H9 (cell line): ENCODE results near the gene TMEM237. TPM values are rescaled to one million over a fixed set of nuclear protein-coding genes. Genes with fewer than 3 reads are reported as not detected.

ENCODE experiments used
- DNase-seq: peaks from one replicate; pipeline ENCODE4 v3.0.0-alpha.2; 2017
- H2AFZ ChIP-seq: one replicate; pipeline ENCODE4 v1.6.1; 2013; ENCODE audit warnings: mild to moderate bottlenecking, low read length, control low read depth, moderate library complexity
- H2AK5ac ChIP-seq: 2 replicates; pipeline ENCODE4 v1.6.1; 2013; ENCODE audit warnings: low read length, control low read depth, mixed read lengths; ENCODE audit not compliant: insufficient read length
- H2BK120ac ChIP-seq: one replicate; pipeline ENCODE4 v1.6.1; 2013; ENCODE audit warnings: low read depth, mild to moderate bottlenecking, low read length, control low read depth, inconsistent platforms; ENCODE audit not compliant: poor library complexity, severe bottlenecking
- H2BK12ac ChIP-seq: 2 replicates; pipeline ENCODE4 v1.6.1; 2013; ENCODE audit warnings: low read length, control low read depth, mixed read lengths, low read depth; ENCODE audit not compliant: insufficient read length
- H2BK15ac ChIP-seq: 2 replicates; pipeline ENCODE4 v1.6.1; 2013; ENCODE audit warnings: low read depth, low read length, control low read depth
- H2BK20ac ChIP-seq: one replicate; pipeline ENCODE4 v1.6.1; 2013; ENCODE audit warnings: low read depth, mild to moderate bottlenecking, low read length, control low read depth, inconsistent platforms; ENCODE audit not compliant: poor library complexity, severe bottlenecking
- H2BK5ac ChIP-seq: 2 replicates; pipeline ENCODE4 v1.6.1; 2013; ENCODE audit warnings: low read length, control low read depth, mixed read lengths; ENCODE audit not compliant: insufficient read length
- H3K14ac ChIP-seq: 2 replicates; pipeline ENCODE4 v1.6.1; 2013; ENCODE audit warnings: low read length, control low read depth; ENCODE audit not compliant: insufficient read depth
- H3K18ac ChIP-seq: 2 replicates; pipeline ENCODE4 v1.6.1; 2013; ENCODE audit warnings: low read depth, mild to moderate bottlenecking, mixed read lengths, low read length, control low read depth; ENCODE audit not compliant: insufficient read length
- H3K23ac ChIP-seq: 2 replicates; pipeline ENCODE4 v1.6.1; 2013; ENCODE audit warnings: low read length, control low read depth, mixed read lengths, low read depth; ENCODE audit not compliant: insufficient read length
- H3K23me2 ChIP-seq: 2 replicates; pipeline ENCODE4 v1.6.1; 2013; ENCODE audit warnings: low read depth, mild to moderate bottlenecking, mixed read lengths, low read length, control low read depth; ENCODE audit not compliant: insufficient read length, poor library complexity, severe bottlenecking
- H3K27ac ChIP-seq: 2 replicates; pipeline ENCODE4 v1.5.1; 2013; ENCODE audit warnings: low read length, control low read depth, mixed read lengths, low read depth; ENCODE audit not compliant: insufficient read length
- H3K27me3 ChIP-seq: 2 replicates; pipeline ENCODE4 v1.6.1; 2013; ENCODE audit warnings: low read length, control low read depth, inconsistent platforms; ENCODE audit not compliant: insufficient read depth
- H3K4ac ChIP-seq: 2 replicates; pipeline ENCODE4 v1.6.1; 2013; ENCODE audit warnings: low read depth, mild to moderate bottlenecking, control low read depth, inconsistent platforms, low read length, moderate library complexity
- H3K4me1 ChIP-seq: 2 replicates; pipeline ENCODE4 v1.6.1; 2013; ENCODE audit warnings: low read length, control low read depth, inconsistent platforms; ENCODE audit not compliant: insufficient read depth
- H3K4me2 ChIP-seq: 2 replicates; pipeline ENCODE4 v1.6.1; 2013; ENCODE audit warnings: low read length, control low read depth, mixed read lengths; ENCODE audit not compliant: insufficient read length, insufficient read depth
- H3K56ac ChIP-seq: 2 replicates; pipeline ENCODE4 v1.6.1; 2013; ENCODE audit warnings: low read depth, mild to moderate bottlenecking, mixed read lengths, low read length, control low read depth; ENCODE audit not compliant: insufficient read length
- H3K79me1 ChIP-seq: 2 replicates; pipeline ENCODE4 v1.6.1; 2013; ENCODE audit warnings: low read depth, mild to moderate bottlenecking, moderate library complexity, low read length, control low read depth, inconsistent platforms; ENCODE audit not compliant: insufficient read depth, poor library complexity, severe bottlenecking
- H3K79me2 ChIP-seq: 2 replicates; pipeline ENCODE4 v1.6.1; 2013; ENCODE audit warnings: low read length, control low read depth, inconsistent platforms; ENCODE audit not compliant: insufficient read depth
- H3K9ac ChIP-seq: 2 replicates; pipeline ENCODE4 v1.6.1; 2013; ENCODE audit warnings: low read length, control low read depth, mixed read lengths; ENCODE audit not compliant: insufficient read length; ENCODE audit errors: extremely low read depth
- H3K9me3 ChIP-seq: one replicate; pipeline ENCODE4 v1.6.1; 2013; ENCODE audit warnings: low read depth, low read length, inconsistent platforms; ENCODE audit not compliant: control insufficient read depth
- H3T11ph ChIP-seq: one replicate; pipeline ENCODE4 v1.6.1; 2013; ENCODE audit warnings: mild to moderate bottlenecking, low read length, control low read depth, inconsistent platforms
- H4K20me1 ChIP-seq: one replicate; pipeline ENCODE4 v1.6.1; 2013; ENCODE audit not compliant: control insufficient read depth, insufficient read length, insufficient read depth
- H4K5ac ChIP-seq: 2 replicates; pipeline ENCODE4 v1.6.1; 2013; ENCODE audit warnings: low read depth, mild to moderate bottlenecking, mixed read lengths, low read length, control low read depth; ENCODE audit not compliant: insufficient read length
- H4K8ac ChIP-seq: replicated peaks from 2 replicates; pipeline ENCODE4 v1.6.1; 2013; ENCODE audit warnings: low read length, control low read depth, mixed read lengths, low read depth; ENCODE audit not compliant: insufficient read length
- H4K91ac ChIP-seq: 2 replicates; pipeline ENCODE4 v1.6.1; 2013; ENCODE audit warnings: low read depth, mild to moderate bottlenecking, moderate library complexity, mixed read lengths, low read length, control low read depth; ENCODE audit not compliant: insufficient read length
- H3K27ac Mint-ChIP-seq, 3 experiments: 2 replicates in 2 of 3; 3 replicates in 1 of 3; pipeline ENCODE4 v1.8.0; 2020 to 2021; ENCODE audit warnings: mixed read lengths in 3 of 3, mild to moderate bottlenecking in 1 of 3, moderate library complexity in 1 of 3
- H3K27me3 Mint-ChIP-seq: 2 replicates; pipeline ENCODE4 v1.8.0; 2021; ENCODE audit warnings: low read depth, mild to moderate bottlenecking, moderate library complexity, mixed read lengths
- H3K36me3 Mint-ChIP-seq, 3 experiments: 2 replicates in 2 of 3; 3 replicates in 1 of 3; pipeline ENCODE4 v1.8.0; 2020 to 2021; ENCODE audit warnings: low read depth in 3 of 3, mixed read lengths in 3 of 3; ENCODE audit not compliant: insufficient read depth in 1 of 3
- H3K4me1 Mint-ChIP-seq, 2 experiments: 2 replicates each; pipeline ENCODE4 v1.8.0; 2020; ENCODE audit warnings: mixed read lengths in 2 of 2
- H3K4me3 Mint-ChIP-seq, 2 experiments: 2 replicates in 1 of 2; 3 replicates in 1 of 2; pipeline ENCODE4 v1.8.0; 2020 to 2021; ENCODE audit warnings: mild to moderate bottlenecking in 2 of 2, mixed read lengths in 2 of 2, moderate library complexity in 1 of 2
- H3K9me3 Mint-ChIP-seq, 2 experiments: 2 replicates in 1 of 2; 3 replicates in 1 of 2; pipeline ENCODE4 v1.8.0; 2020; ENCODE audit warnings: mild to moderate bottlenecking in 2 of 2, mixed read lengths in 2 of 2, moderate library complexity in 1 of 2
- CTCF ChIP-seq: fragments of 200-600 bp; sonication (generic); conservative IDR thresholded peaks from 3 replicates; pipeline ENCODE4 v1.8.0; 2021; ENCODE audit warnings: antibody characterized with exemption, mild to moderate bottlenecking
- WGBS: extraction: QIAGEN DNeasy Blood & Tissue Kit; methylation state at CpG from one replicate; pipeline ENCODE4 v1.1.7; 2013; ENCODE audit warnings: missing lambda C conversion rate, low lambda C conversion rate, mixed read lengths; ENCODE audit not compliant: insufficient read length; ENCODE audit errors: extremely low coverage; 5-methylcytosine and 5-hydroxymethylcytosine counted together
- total RNA-seq: library from RNA; stranded (reverse); gene quantifications from 2 replicates; pipeline ENCODE4 v1.2.1, GENCODE V29; 2021

Gene TMEM237
- total RNA-seq, 1 experiment from 2014 or later: 37.7 TPM

- WGBS: no CpG with 5 or more reads among the region's 2 CpGs
Measured at GRCh38 chr2:201572846-201573508, 70.3 kb downstream of the TMEM237 start.

More at GRCh38 chr2:201572846-201573508, 70.3 kb downstream of the TMEM237 start:
- Mint-ChIP-seq H3K36me3 (no peaks in the 10 kb centered on the region), H3K9me3 (no peaks in the 10 kb centered on the region), H3K4me3 (no peak overlapping the region), H3K4me1 (no peaks in the 10 kb centered on the region), H3K27ac (no peak overlapping the region), H3K27me3 (no peaks in the 10 kb centered on the region)
- H2AFZ ChIP-seq: no peak overlapping the region
- H3K23ac ChIP-seq: no peak overlapping the region
- no peaks in the 10 kb centered on the region for H3K79me1 ChIP-seq
- H4K5ac ChIP-seq: no peak overlapping the region
- no peak overlapping the region for H3K27ac ChIP-seq
- no peaks in the 10 kb centered on the region for H3K79me2 ChIP-seq
- H3K4ac ChIP-seq: no peak overlapping the region
- no peak overlapping the region for H3K18ac ChIP-seq
- H2BK20ac ChIP-seq: no peak overlapping the region
- no peak overlapping the region for H4K8ac ChIP-seq
- H3K4me1 ChIP-seq: no peaks in the 10 kb centered on the region
- no peak overlapping the region for H2BK12ac ChIP-seq
- H4K91ac ChIP-seq: no peak overlapping the region
- H3K9ac ChIP-seq: no peak overlapping the region
- no peaks in the 10 kb centered on the region for H3K23me2 ChIP-seq
- no peak overlapping the region for H2BK120ac ChIP-seq
- DNase-seq: no peak
- H2AK5ac ChIP-seq: no peak overlapping the region
- H3K14ac ChIP-seq: no peak overlapping the region
- no peaks in the 10 kb centered on the region for H3K9me3 ChIP-seq
- TF ChIP-seq CTCF: no peak
- H3K27me3 ChIP-seq: no peaks in the 10 kb centered on the region
- H4K20me1 ChIP-seq: no peaks in the 10 kb centered on the region
- no peak overlapping the region for H3K4me2 ChIP-seq
- H2BK5ac ChIP-seq: no peak overlapping the region
- H3K56ac ChIP-seq: no peak overlapping the region
- H3T11ph ChIP-seq: no peak overlapping the region
- H2BK15ac ChIP-seq: no peak overlapping the region

Other genes with a start within 250 kb of the TMEM237 start
- 13.8 and 14.2 TPM in 2 replicates for gene TRAK2, start 192.0 kb downstream of the TMEM237 start, total RNA-seq
- 40.5 and 48.4 TPM in 2 replicates for gene STRADB, start 191.8 kb downstream of the TMEM237 start, total RNA-seq
- gene MPP4, start 55.1 kb upstream of the TMEM237 start, total RNA-seq: not detected in 2 replicates
- 28.4 and 29.3 TPM in 2 replicates for gene ALS2, start 137.4 kb upstream of the TMEM237 start, total RNA-seq
- not detected in 2 replicates for gene CDK15, start 163.0 kb upstream of the TMEM237 start, total RNA-seq